H1 (cell line): ENCODE results near the gene RNU4-1. TPM values are rescaled to one million over a fixed set of nuclear protein-coding genes. Genes with fewer than 3 reads are reported as not detected.

Source experiments
- CTCF ChIA-PET: fragments of 300-600 bp; sonication (Branson Sonifier 250); formaldehyde crosslinking; loops from one replicate; lab custom pipeline; 2021; ENCODE audit not compliant: partially characterized antibody; lab: Charles Lee
- POLR2A ChIA-PET: fragments of 300-600 bp; sonication (Branson Sonifier 250); formaldehyde crosslinking; loops from one replicate; lab custom pipeline; 2021; ENCODE audit warnings: inconsistent platforms; ENCODE audit not compliant: partially characterized antibody; lab: Charles Lee
- DNase-seq, 2 experiments: peaks; one replicate each; pipeline versions ENCODE4 v3.0.0 to v3.0.0-alpha.2; 2010 to 2022; ENCODE audit warnings: low spot score in 2 of 2, low read depth in 1 of 2, mixed read lengths in 1 of 2
- FAIRE-seq: peaks from 2 replicates; lab custom pipeline; 2011; peaks lifted over from hg19 to GRCh38; lab: Jason Lieb, UNC
- H2AFZ ChIP-seq: 2 replicates; pipeline ENCODE4 v1.8.1; 2012; ENCODE audit warnings: low read length, inconsistent platforms
- H2AK5ac ChIP-seq: 2 replicates; pipeline ENCODE4 v1.6.1; 2013; ENCODE audit warnings: low read depth, low read length
- H2BK120ac ChIP-seq: replicated peaks from 2 replicates; pipeline ENCODE3; 2013; ENCODE audit warnings: low read depth, low read length, inconsistent platforms
- H2BK12ac ChIP-seq: 2 replicates; pipeline ENCODE4 v1.6.1; 2013; ENCODE audit warnings: low read depth, low read length
- H2BK15ac ChIP-seq: 2 replicates; pipeline ENCODE4 v1.6.1; 2013; ENCODE audit warnings: low read length
- H2BK20ac ChIP-seq: 2 replicates; pipeline ENCODE4 v1.6.1; 2013; ENCODE audit warnings: low read length
- H2BK5ac ChIP-seq: 2 replicates; pipeline ENCODE4 v1.6.1; 2013; ENCODE audit warnings: low read depth, low read length
- H3K14ac ChIP-seq: 2 replicates; pipeline ENCODE4 v1.6.1; 2013; ENCODE audit warnings: inconsistent platforms; ENCODE audit not compliant: insufficient read length
- H3K18ac ChIP-seq: 2 replicates; pipeline ENCODE4 v1.6.1; 2013; ENCODE audit warnings: low read length; ENCODE audit errors: extremely low read depth
- H3K23ac ChIP-seq: 2 replicates; pipeline ENCODE4 v1.6.1; 2013; ENCODE audit warnings: inconsistent platforms; ENCODE audit not compliant: insufficient read length
- H3K23me2 ChIP-seq: 2 replicates; pipeline ENCODE4 v1.6.1; 2013; ENCODE audit warnings: low read depth, low read length
- H3K27ac ChIP-seq: 2 replicates; pipeline ENCODE4 v1.6.1; 2011; ENCODE audit warnings: low read depth, low read length, inconsistent platforms
- H3K27me3 ChIP-seq, 4 experiments: replicated peaks in 1 of 4; 1 replicate in 1 of 4; 2 replicates in 3 of 4; pipeline versions ENCODE4 v1.6.1 to v1.8.1; 2011 to 2013; ENCODE audit warnings: low read length in 3 of 4, mild to moderate bottlenecking in 3 of 4, inconsistent platforms in 2 of 4, mixed read lengths in 2 of 4, moderate library complexity in 1 of 4; ENCODE audit not compliant: control insufficient read depth in 3 of 4, insufficient read depth in 3 of 4; ENCODE audit errors: extremely low read depth in 1 of 4
- H3K36me3 ChIP-seq, 4 experiments: 2 replicates each; pipeline versions ENCODE4 v1.6.1 to v1.8.1; 2011 to 2013; ENCODE audit warnings: mild to moderate bottlenecking in 4 of 4, low read length in 3 of 4, moderate library complexity in 2 of 4, control low read depth in 1 of 4, inconsistent platforms in 1 of 4; ENCODE audit not compliant: insufficient read depth in 4 of 4, control insufficient read depth in 2 of 4
- H3K4ac ChIP-seq: replicated peaks from 2 replicates; pipeline ENCODE3; 2013; ENCODE audit warnings: low read length, low read depth, mixed read lengths, inconsistent platforms; ENCODE audit not compliant: insufficient read length
- H3K4me1 ChIP-seq, 4 experiments: replicated peaks in 1 of 4; 1 replicate in 1 of 4; 2 replicates in 3 of 4; pipeline versions ENCODE4 v1.6.1 to v1.8.1; 2011 to 2013; ENCODE audit warnings: low read length in 3 of 4, inconsistent platforms in 2 of 4, mixed read lengths in 1 of 4; ENCODE audit not compliant: insufficient read depth in 4 of 4, control insufficient read depth in 3 of 4
- H3K4me2 ChIP-seq, 2 experiments: 2 replicates each; pipeline versions ENCODE4 v1.6.1 to v1.8.1; 2011 to 2013; ENCODE audit warnings: low read depth in 2 of 2, low read length in 2 of 2, control low read depth in 1 of 2, inconsistent platforms in 1 of 2, mild to moderate bottlenecking in 1 of 2; ENCODE audit not compliant: insufficient read depth in 1 of 2
- H3K4me3 ChIP-seq, 4 experiments: fragments of 200-600, 300-600 bp in 1 of 4; sonication (generic), shearing (Covaris generic), sonication (Bioruptor Twin) in 1 of 4; 2 replicates each; pipeline versions ENCODE4 v1.5.1 to v1.8.1; 2011 to 2016; ENCODE audit warnings: low read length in 4 of 4, low read depth in 3 of 4, control low read depth in 2 of 4, inconsistent platforms in 2 of 4, mild to moderate bottlenecking in 2 of 4, mixed read lengths in 1 of 4, moderate library complexity in 1 of 4; ENCODE audit not compliant: insufficient read depth in 2 of 4; ENCODE audit errors: extremely low read depth in 1 of 4
- H3K56ac ChIP-seq: replicated peaks from 2 replicates; pipeline ENCODE3; 2013; ENCODE audit warnings: low read depth, mild to moderate bottlenecking, mixed read lengths, low read length, inconsistent platforms; ENCODE audit not compliant: insufficient read length
- H3K79me1 ChIP-seq: 2 replicates; pipeline ENCODE4 v1.6.1; 2013; ENCODE audit warnings: low read depth, low read length, control low read depth
- H3K79me2 ChIP-seq, 2 experiments: 2 replicates each; pipeline versions ENCODE4 v1.6.1 to v1.8.1; 2012 to 2013; ENCODE audit warnings: low read length in 2 of 2, mild to moderate bottlenecking in 2 of 2, inconsistent platforms in 1 of 2; ENCODE audit not compliant: insufficient read depth in 2 of 2, control insufficient read depth in 1 of 2
- H3K9ac ChIP-seq, 4 experiments: replicated peaks in 1 of 4; 1 replicate in 1 of 4; 2 replicates in 3 of 4; pipeline versions ENCODE4 v1.6.1 to v1.8.1; 2011 to 2013; ENCODE audit warnings: low read depth in 3 of 4, low read length in 3 of 4, control low read depth in 2 of 4, mild to moderate bottlenecking in 2 of 4, moderate library complexity in 2 of 4, inconsistent platforms in 1 of 4; ENCODE audit errors: extremely low read depth in 1 of 4
- H3K9me3 ChIP-seq, 2 experiments: 2 replicates each; pipeline versions ENCODE4 v1.6.1 to v1.8.1; 2012 to 2013; ENCODE audit warnings: mild to moderate bottlenecking in 2 of 2, moderate library complexity in 2 of 2, control low read depth in 1 of 2, inconsistent platforms in 1 of 2, low read depth in 1 of 2, low read length in 1 of 2, mixed read lengths in 1 of 2; ENCODE audit not compliant: insufficient read depth in 2 of 2
- H4K20me1 ChIP-seq, 2 experiments: replicated peaks in 1 of 2; 2 replicates each; pipeline versions ENCODE3 to v1.8.1; 2011 to 2013; ENCODE audit warnings: inconsistent platforms in 2 of 2, low read length in 2 of 2, mild to moderate bottlenecking in 1 of 2; ENCODE audit not compliant: insufficient read depth in 2 of 2, control insufficient read depth in 1 of 2
- H4K5ac ChIP-seq: 2 replicates; pipeline ENCODE4 v1.6.1; 2013; ENCODE audit warnings: low read length, low read depth, mixed read lengths, inconsistent platforms; ENCODE audit not compliant: insufficient read length
- H4K8ac ChIP-seq: 2 replicates; pipeline ENCODE4 v1.8.0; 2013; ENCODE audit warnings: mild to moderate bottlenecking, moderate library complexity, low read length, inconsistent platforms; ENCODE audit not compliant: insufficient read depth; ENCODE audit errors: extremely low read depth
- H4K91ac ChIP-seq: replicated peaks from 2 replicates; pipeline ENCODE3; 2013; ENCODE audit warnings: low read length, mixed read lengths, inconsistent platforms; ENCODE audit not compliant: insufficient read length
- BACH1 ChIP-seq: IDR thresholded peaks from 2 replicates; pipeline ENCODE4 v1.6.1; 2012; ENCODE audit warnings: low read length, improper control_type of control experiment
- CHD1 ChIP-seq: IDR thresholded peaks from 2 replicates; pipeline ENCODE4 v1.6.1; 2012; ENCODE audit warnings: low read depth, low read length, improper control_type of control experiment
- CHD2 ChIP-seq: IDR thresholded peaks from 2 replicates; pipeline ENCODE4 v1.6.1; 2012; ENCODE audit warnings: low read length, improper control_type of control experiment
- GTF2F1 ChIP-seq: IDR thresholded peaks from 2 replicates; pipeline ENCODE4 v1.6.1; 2012; ENCODE audit warnings: low read depth, low read length, improper control_type of control experiment, borderline replicate concordance
- JUN ChIP-seq: IDR thresholded peaks from 2 replicates; pipeline ENCODE4 v1.6.1; 2011; ENCODE audit warnings: low read depth, mild to moderate bottlenecking, improper control_type of control experiment, low read length
- RAD21 ChIP-seq, 2 experiments: IDR thresholded peaks in 1 of 2; conservative IDR thresholded peaks in 1 of 2; 2 replicates each; pipeline ENCODE4 v1.6.1; 2011; ENCODE audit warnings: low read depth in 2 of 2, low read length in 2 of 2, improper control_type of control experiment in 1 of 2, inconsistent platforms in 1 of 2, mild to moderate bottlenecking in 1 of 2, moderate library complexity in 1 of 2
- SUZ12 ChIP-seq: fragments of 200-600 bp; sonication (generic); IDR thresholded peaks from 2 replicates; pipeline ENCODE4 v1.6.1; 2012; ENCODE audit warnings: mild to moderate bottlenecking, inconsistent platforms, low read length, moderate library complexity, mixed read lengths
- TBP ChIP-seq: IDR thresholded peaks from 2 replicates; pipeline ENCODE4 v1.6.1; 2011; ENCODE audit warnings: low read depth, low read length, improper control_type of control experiment
- TCF12 ChIP-seq: IDR thresholded peaks from 2 replicates; pipeline ENCODE4 v1.6.1; 2011; ENCODE audit warnings: low read depth, mild to moderate bottlenecking, low read length
- YY1 ChIP-seq: IDR thresholded peaks from 2 replicates; pipeline ENCODE4 v1.6.1; 2011; ENCODE audit warnings: low read depth, mild to moderate bottlenecking, low read length
- ZNF274 ChIP-seq: IDR thresholded peaks from 2 replicates; pipeline ENCODE4 v1.7.0; 2012; ENCODE audit warnings: low read length, borderline replicate concordance; ENCODE audit errors: extremely low read depth
- WGBS, 2 experiments: shearing (Covaris generic) in 1 of 2; methylation state at CpG; one replicate each; pipeline versions ENCODE4 v1.1.6 to v1.1.7; 2013 to 2015; ENCODE audit warnings: low lambda C conversion rate in 2 of 2, mixed read lengths in 2 of 2, inconsistent platforms in 1 of 2, low coverage in 1 of 2, missing lambda C conversion rate in 1 of 2; ENCODE audit not compliant: insufficient replicate concordance in 2 of 2, insufficient coverage in 1 of 2, insufficient read length in 1 of 2; ENCODE audit errors: extremely low coverage in 1 of 2, missing lambda C conversion rate in 1 of 2; 5-methylcytosine and 5-hydroxymethylcytosine counted together
- polyA plus RNA-seq, 7 experiments: library from polyadenylated mRNA; depleted of rRNA in 3 of 7; stranded (reverse) in 5 of 7; unstranded in 2 of 7; fragments of >200 nt in 5 of 7; fragments of 200-250 nt in 2 of 7; gene quantifications; 1 replicate in 5 of 7; 2 replicates in 1 of 7; 4 replicates in 1 of 7; pipeline versions ENCODE4 v1.2.1 to v1.2.3, GENCODE V29; 2011 to 2013; ENCODE audit warnings: missing spikeins in 2 of 7, mixed read lengths in 2 of 7
- total RNA-seq: library from RNA; stranded (reverse); fragmentation: NEBNext Ultra II Directional; extraction: Animal tissue kit (Norgen Biotek cat#: 25700); gene quantifications from 2 replicates; pipeline ENCODE4 v1.2.1, GENCODE V29; 2021
- TF ChIP-seq, protein P1 (sequence below): IDR thresholded peaks from 2 replicates; pipeline ENCODE4 v1.6.1; 2012; ENCODE audit warnings: inconsistent platforms

Gene RNU4-1
- total and polyA plus RNA-seq, 2 of the 8 experiments (the other 6 are each of a cell fraction or from before 2014, with no cell fraction given): under 0.01 to 1,424 TPM

DNA sequence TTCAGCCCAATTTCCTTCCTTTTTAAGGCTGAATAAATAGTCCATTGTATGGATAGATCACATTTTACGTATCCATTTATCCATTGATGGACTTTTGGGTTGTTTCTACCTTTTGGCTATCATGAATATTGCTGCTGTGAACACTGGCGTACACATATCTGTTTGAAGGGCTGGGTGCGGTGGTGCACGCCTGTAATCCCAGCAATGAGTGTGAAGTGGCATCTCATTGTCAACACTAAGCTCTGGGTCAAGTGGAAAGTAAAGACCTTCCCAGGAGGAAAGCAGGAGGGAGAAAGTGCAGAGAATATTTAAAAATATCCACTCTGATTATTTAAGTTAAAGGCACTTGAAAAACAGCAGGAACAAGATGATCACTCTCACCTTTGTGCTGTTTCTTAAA, 46.2 kb upstream of the RNU4-1 start:
- Histone ChIP-seq H4K91ac (no peak overlapping the region), H2BK15ac (no peak overlapping the region), H3K27me3 (no peaks in the 10 kb centered on the region; a peak in 1 of 7 replicates), H4K8ac (no peak overlapping the region), H3K36me3 (peaks cover 0 to 14% (median 5%) of the 10 kb centered on the region in 4 experiments; a peak in 5 of 8 replicates), H3K27ac (no peak overlapping the region), H2AFZ (no peak overlapping the region), H2AK5ac (no peak overlapping the region), H3K23ac (no peak overlapping the region), H3K79me2 (no peaks in the 10 kb centered on the region), H4K20me1 (no peaks in the 10 kb centered on the region), H2BK20ac (no peak overlapping the region), H3K23me2 (no peaks in the 10 kb centered on the region), H3K18ac (no peak overlapping the region), H3K14ac (no peak overlapping the region), H3K4me1 (peaks cover 0 to 9% (median 4%) of the 10 kb centered on the region in 4 experiments; a peak in 5 of 7 replicates), H3K9me3 (peaks cover 11 to 18% of the 10 kb centered on the region in 2 experiments), H2BK12ac (no peak overlapping the region), H3K4ac (no peak overlapping the region), H3K56ac (no peak overlapping the region), H4K5ac (no peak overlapping the region), H3K79me1 (no peaks in the 10 kb centered on the region), H2BK120ac (no peak overlapping the region), H2BK5ac (no peak overlapping the region), H3K4me2 (no peak overlapping the region), H3K4me3 (no peak overlapping the region), H3K9ac (no peak overlapping the region)
- TF ChIP-seq TBP (no peak), BACH1 (no peak), TCF12 (no peak), JUN (no peak), YY1 (no peak), GTF2F1 (no peak), CHD2 (no peak), SUZ12 (no peak), ZNF274 (no peak), RAD21 (IDR thresholded peaks at IDR 0.05 in 1 of 2, conservative IDR thresholded peaks at IDR 0.05 in 1 of 2; ENCODE audit: low read depth in 2 of 2, low read length in 2 of 2) (no peak), CHD1 (no peak)
- TF ChIP-seq, protein P1, sequence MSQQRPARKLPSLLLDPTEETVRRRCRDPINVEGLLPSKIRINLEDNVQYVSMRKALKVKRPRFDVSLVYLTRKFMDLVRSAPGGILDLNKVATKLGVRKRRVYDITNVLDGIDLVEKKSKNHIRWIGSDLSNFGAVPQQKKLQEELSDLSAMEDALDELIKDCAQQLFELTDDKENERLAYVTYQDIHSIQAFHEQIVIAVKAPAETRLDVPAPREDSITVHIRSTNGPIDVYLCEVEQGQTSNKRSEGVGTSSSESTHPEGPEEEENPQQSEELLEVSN: no peak
- ChIA-PET POLR2A (interaction anchor here (1.0 to 2.6 kb wide), 7 partner anchors 16 to 124 kb away, joined by 3 to 8 read pairs (median 4); partner anchors contain the start of gene COX6A1), CTCF (interaction anchor here (1.4 to 1.6 kb wide), 6 partner anchors 18 to 118 kb away, joined by 3 to 7 read pairs (median 4); partner anchors contain the start of gene SIRT4)
- DNase-seq: no peak
- 95% methylated on average over 4 of the region's 4 CpGs; no CpG with 5 or more reads in 1 of the 2 experiments for WGBS, 2 experiments
- FAIRE-seq: no peak
